Heart left ventricle (tissue), 16 donors: ENCODE measurements around the gene NHLRC4. TPM values are rescaled to one million over a fixed set of nuclear protein-coding genes. Genes with fewer than 3 reads are reported as not detected.

Source experiments
- ATAC-seq, 4 donors: fragments of 200-7000 bp; cut with Tn5 transposase; one replicate each; pipeline ENCODE4 v1.9.1; 2020 to 2022; ENCODE audit warnings: moderate library complexity in 4 of 4, mild to moderate bottlenecking in 3 of 4, moderate number of reproducible peaks in 1 of 4
- DNase-seq, 5 donors: peaks; one replicate each; pipeline ENCODE4 v3.0.0-alpha.2; 2020
- H3K27ac ChIP-seq, 12 donors: fragments of 200-600 bp; sonication (generic) in 4 of 12; one replicate each; pipeline versions ENCODE4 v1.5.0 to v1.8.0; 2016 to 2022; ENCODE audit warnings: mild to moderate bottlenecking in 2 of 12
- H3K27me3 ChIP-seq, 9 donors: fragments of 200-600 bp; sonication (generic) in 2 of 9; one replicate each; pipeline versions ENCODE4 v1.5.1 to v1.8.0; 2016 to 2022; ENCODE audit warnings: mild to moderate bottlenecking in 3 of 9
- H3K36me3 ChIP-seq, 9 donors: fragments of 200-600 bp; sonication (generic) in 2 of 9; one replicate each; pipeline versions ENCODE4 v1.5.0 to v1.8.0; 2018 to 2022; ENCODE audit warnings: mild to moderate bottlenecking in 2 of 9
- H3K4me1 ChIP-seq, 12 donors: fragments of 200-600 bp; sonication (generic) in 4 of 12; one replicate each; pipeline versions ENCODE4 v1.5.0 to v1.8.0; 2016 to 2022; ENCODE audit warnings: mild to moderate bottlenecking in 3 of 12
- H3K4me3 ChIP-seq, 12 donors: fragments of 200-600 bp; sonication (generic) in 4 of 12; one replicate each; pipeline versions ENCODE4 v1.5.0 to v1.8.0; 2017 to 2022; ENCODE audit warnings: mild to moderate bottlenecking in 9 of 12, moderate library complexity in 4 of 12
- H3K9me3 ChIP-seq, 12 donors: fragments of 200-600 bp; sonication (generic) in 4 of 12; one replicate each; pipeline versions ENCODE4 v1.5.0 to v1.8.0; 2016 to 2022; ENCODE audit warnings: mild to moderate bottlenecking in 1 of 12
- CTCF ChIP-seq, 12 donors: fragments of 200-600 bp; sonication (generic) in 4 of 12; IDR thresholded peaks; one replicate each; pipeline versions ENCODE4 v1.5.0 to v1.8.0; 2018 to 2022; ENCODE audit warnings: antibody characterized with exemption in 12 of 12, mild to moderate bottlenecking in 5 of 12
- POLR2A ChIP-seq, 2 donors: fragments of 450-650 bp; IDR thresholded peaks; one replicate each; pipeline ENCODE4 v1.6.1; 2017; ENCODE audit warnings: antibody characterized with exemption in 2 of 2, mild to moderate bottlenecking in 2 of 2, moderate library complexity in 2 of 2
- WGBS, 4 donors: extraction: QIAGEN DNeasy Blood & Tissue Kit in 2 of 4; methylation state at CpG; one replicate each; pipeline versions ENCODE4 v1.1.5 to v1.1.7; 2013 to 2018; 5-methylcytosine and 5-hydroxymethylcytosine counted together
- intact Hi-C, 10 donors: fragments of 100-400 bp; cut with DNase I; formaldehyde crosslinking; loops; one replicate each; pipeline versions ENCODE4 v1.11.1 to v1.14.2; 2022
- polyA plus RNA-seq, 2 donors: library from polyadenylated mRNA; stranded (reverse); fragments of 200-250 nt; gene quantifications; one replicate each; pipeline ENCODE4 v1.2.3, GENCODE V29; 2013
- total RNA-seq, 9 donors: library from RNA; depleted of rRNA in 2 of 9; stranded (reverse); fragments of >200 nt in 2 of 9; fragmentation: NEBNext Ultra II Directional in 3 of 9; extraction: Animal tissue kit (Norgen Biotek cat#: 25700) in 3 of 9; gene quantifications; one replicate each; pipeline versions ENCODE4 v1.1.0 to v1.2.4, GENCODE V29; 2016 to 2023
- donor health status: ischemic (EF 13 %, LVEDD 7.1; RV severe dilation, severe dysfunction).
- donor health status: healthy with polysubstance abuse.
- donor health status: DM: no; HTN: yes; CAD: no.
- donor health status: DM: no; HTN: no; CAD: no.
- donor health status: ischemic (EF 25% LVEDD 6.9; RV normal size, moderate dysfunction).
- donor health status: ischemic (EF 25% LVEDD 5.7; RV mildly dilated, moderate dysfunction).
- donor health status: healthy.
- donor health status: DM: yes; HTN: yes; CAD: no.
- donor health status: ischemic (EF 35%, LVEDD 5.7; RV mildly dilated, moderate dysfunction).
- donor health status: nonischemic (EF 11% LVEDD 7.7; RV severe dilation, severe dysfunction).
- donor health status: DM: yes; HTN: yes; CAD: no.
- donor health status: PGD.
- donor health status: ischemic (EF 29% LVEDD 5.4; RV normal size, mild dysfunction).
- donor health status: nonischemic (EF 23%, LVEDD 6.1; RV moderate dilation, normal function).

NHLRC4 gene
- total and polyA plus RNA-seq, 11 donors, result 0.23 to 0.86 (median 0.48) TPM; not detected in 1

GRCh38 chr16:582614-583331 lies 16.0 kb downstream of the NHLRC4 start:
- Histone ChIP-seq H3K27ac (peak overlapping the region in 3 of 12 donors; percentile 24 to 67 (median 60)), H3K4me3 (no peak overlapping the region), H3K4me1 (peaks cover 0 to 44% (median 12%) of the 10 kb centered on the region in 12 donors), H3K27me3 (no peaks in the 10 kb centered on the region), H3K9me3 (no peaks in the 10 kb centered on the region), H3K36me3 (peaks cover 0 to 8% (median 0%) of the 10 kb centered on the region in 9 donors)
- 80 to 90% (median 85%) methylated on average over 2 to 21 of the region's 21 CpGs for WGBS, 4 donors
- DNase-seq (peak in 3 of 5 donors; percentile 74 to 87 (median 85)), ATAC-seq (peak in 2 of 4 donors; percentile 47 to 50)
- TF ChIP-seq CTCF (IDR thresholded peaks at IDR 0.05), result no peak
- TF ChIP-seq POLR2A (IDR thresholded peaks at IDR 0.05), result no peak
- intact Hi-C loops, result loop anchor here in 5 of 10 donors (5.0 to 10.0 kb wide), 3 partner anchors 62 to 80 kb away; partner anchors contain the start of genes MCRIP2 (in 2 of the 5) and WDR90 (in 2 of the 5)

- ATAC-seq, result no peak
- Histone ChIP-seq H3K4me1 (peaks cover 4 to 51% (median 18%) of the 10 kb centered on the region in 12 donors), H3K27ac (peak overlapping the region in 3 of 12 donors; percentile 24 to 67 (median 60)), H3K27me3 (no peaks in the 10 kb centered on the region), H3K9me3 (no peaks in the 10 kb centered on the region), H3K36me3 (peaks cover 0 to 8% (median 0%) of the 10 kb centered on the region in 9 donors), H3K4me3 (no peak overlapping the region)
- TF ChIP-seq CTCF (IDR thresholded peaks at IDR 0.05), result no peak
- no peak for TF ChIP-seq POLR2A (IDR thresholded peaks at IDR 0.05)
- intact Hi-C loops, result loop anchor here in 5 of 10 donors (5.0 to 10.0 kb wide), 3 partner anchors 61 to 79 kb away; partner anchors contain the start of genes MCRIP2 (in 2 of the 5) and WDR90 (in 2 of the 5)
- DNase-seq, result no peak
- 57 to 69% (median 59%) methylated on average over 8 to 16 of the region's 16 CpGs for WGBS, 4 donors
These were observed 16.6 kb downstream of the NHLRC4 start for GRCh38 chr16:583470-583814.

GRCh38 chr16:583815-584591 lies 17.2 kb downstream of the NHLRC4 start:
- H3K4me1 ChIP-seq, result peaks cover 5 to 52% (median 19%) of the 10 kb centered on the region in 12 donors
- intact Hi-C loops, result loop anchor here in 5 of 10 donors (5.0 to 10.0 kb wide), 3 partner anchors 61 to 78 kb away; partner anchors contain the start of genes MCRIP2 (in 2 of the 5) and WDR90 (in 2 of the 5)
- peak in 2 of 5 donors; percentile 33 to 63 for DNase-seq
- WGBS, 4 donors, result 44 to 59% (median 53%) methylated on average over 12 to 38 of the region's 38 CpGs
- H3K27me3 ChIP-seq, result no peaks in the 10 kb centered on the region
- no peak for ATAC-seq
- H3K9me3 ChIP-seq, result no peaks in the 10 kb centered on the region
- no peak overlapping the region for H3K4me3 ChIP-seq
- TF ChIP-seq CTCF (IDR thresholded peaks at IDR 0.05) (no peak), POLR2A (IDR thresholded peaks at IDR 0.05) (no peak)
- H3K27ac ChIP-seq, result peak overlapping the region in 3 of 12 donors; percentile 24 to 67 (median 60)
- H3K36me3 ChIP-seq, result peaks cover 0 to 8% (median 0%) of the 10 kb centered on the region in 9 donors
